ENCODE data around the gene SLC6A17. TPM values are rescaled to one million over a fixed set of nuclear protein-coding genes. Genes with fewer than 3 reads are reported as not detected.

The SLC6A17 gene
- total RNA-seq, 1 donor from 2014 or later: 46.1 TPM

GRCh38 chr1:110186558-110186957 is 36.3 kb downstream of the SLC6A17 start:
- H3K4me1 Mint-ChIP-seq (ENCODE audit: unreplicated experiment): peaks cover 13% of the 10 kb centered on the region

GRCh38 chr1:110187139-110187890 is 37.0 kb downstream of the SLC6A17 start:
- Mint-ChIP-seq H3K27me3 (ENCODE audit: unreplicated experiment) (peaks cover 6% of the 10 kb centered on the region), H3K9me3 (ENCODE audit: unreplicated experiment) (no peaks in the 10 kb centered on the region), H3K4me1 (ENCODE audit: unreplicated experiment) (peaks cover 13% of the 10 kb centered on the region), H3K36me3 (ENCODE audit: low read depth, unreplicated experiment) (peaks cover 25% of the 10 kb centered on the region), H3K27ac (ENCODE audit: unreplicated experiment) (no peak overlapping the region), H3K4me3 (ENCODE audit: unreplicated experiment) (no peak overlapping the region)
- DNase-seq (ENCODE audit: low spot score): no peak
- TF ChIP-seq, protein P1, sequence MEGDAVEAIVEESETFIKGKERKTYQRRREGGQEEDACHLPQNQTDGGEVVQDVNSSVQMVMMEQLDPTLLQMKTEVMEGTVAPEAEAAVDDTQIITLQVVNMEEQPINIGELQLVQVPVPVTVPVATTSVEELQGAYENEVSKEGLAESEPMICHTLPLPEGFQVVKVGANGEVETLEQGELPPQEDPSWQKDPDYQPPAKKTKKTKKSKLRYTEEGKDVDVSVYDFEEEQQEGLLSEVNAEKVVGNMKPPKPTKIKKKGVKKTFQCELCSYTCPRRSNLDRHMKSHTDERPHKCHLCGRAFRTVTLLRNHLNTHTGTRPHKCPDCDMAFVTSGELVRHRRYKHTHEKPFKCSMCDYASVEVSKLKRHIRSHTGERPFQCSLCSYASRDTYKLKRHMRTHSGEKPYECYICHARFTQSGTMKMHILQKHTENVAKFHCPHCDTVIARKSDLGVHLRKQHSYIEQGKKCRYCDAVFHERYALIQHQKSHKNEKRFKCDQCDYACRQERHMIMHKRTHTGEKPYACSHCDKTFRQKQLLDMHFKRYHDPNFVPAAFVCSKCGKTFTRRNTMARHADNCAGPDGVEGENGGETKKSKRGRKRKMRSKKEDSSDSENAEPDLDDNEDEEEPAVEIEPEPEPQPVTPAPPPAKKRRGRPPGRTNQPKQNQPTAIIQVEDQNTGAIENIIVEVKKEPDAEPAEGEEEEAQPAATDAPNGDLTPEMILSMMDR (IDR thresholded peaks at IDR 0.05; ENCODE audit: unreplicated experiment): no peak

More at GRCh38 chr1:110186558-110186957, 36.3 kb downstream of the SLC6A17 start:
- H3K27ac Mint-ChIP-seq (ENCODE audit: unreplicated experiment): no peak overlapping the region
- peaks cover 22% of the 10 kb centered on the region for H3K36me3 Mint-ChIP-seq (ENCODE audit: low read depth, unreplicated experiment)
- TF ChIP-seq, protein P1 (IDR thresholded peaks at IDR 0.05; ENCODE audit: unreplicated experiment): no peak
- no peaks in the 10 kb centered on the region for H3K9me3 Mint-ChIP-seq (ENCODE audit: unreplicated experiment)
- H3K4me3 Mint-ChIP-seq (ENCODE audit: unreplicated experiment): no peak overlapping the region
- DNase-seq (ENCODE audit: low spot score): no peak
- H3K27me3 Mint-ChIP-seq (ENCODE audit: unreplicated experiment): peaks cover 6% of the 10 kb centered on the region

DNA sequence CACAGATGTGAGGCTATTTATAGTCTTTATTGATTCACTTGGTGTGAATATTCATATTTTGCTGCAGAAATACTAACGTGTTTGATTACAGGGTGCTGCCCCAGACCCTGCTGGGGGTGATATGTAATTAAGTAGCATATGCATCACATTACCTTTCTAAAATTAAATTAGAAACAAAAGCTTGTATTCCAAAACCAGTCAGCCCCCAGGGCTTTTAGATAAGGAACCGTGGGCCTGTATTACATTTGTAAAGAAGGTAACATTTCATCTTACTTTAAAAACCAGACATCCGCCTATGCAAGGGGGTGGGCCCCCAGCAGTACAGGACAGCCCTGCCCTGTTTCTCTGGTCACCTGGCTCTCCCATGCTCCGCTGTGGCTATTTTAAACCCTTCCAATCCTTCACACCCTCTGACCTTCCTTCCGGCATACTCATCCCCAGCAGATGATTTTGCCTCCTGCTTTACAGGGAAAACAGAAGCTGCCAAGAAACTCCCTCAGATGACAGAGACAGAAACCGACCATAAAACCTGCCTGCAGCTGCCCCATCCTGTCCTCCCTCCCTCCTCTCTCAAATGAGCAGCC is 37.8 kb downstream of the SLC6A17 start:
- TF ChIP-seq, protein P1 (IDR thresholded peaks at IDR 0.05; ENCODE audit: unreplicated experiment): no peak
- H3K27ac Mint-ChIP-seq (ENCODE audit: unreplicated experiment): no peak overlapping the region
- no peak for DNase-seq (ENCODE audit: low spot score)
- H3K36me3 Mint-ChIP-seq (ENCODE audit: low read depth, unreplicated experiment): peaks cover 33% of the 10 kb centered on the region
- H3K4me1 Mint-ChIP-seq (ENCODE audit: unreplicated experiment): peaks cover 13% of the 10 kb centered on the region
- no peak overlapping the region for H3K4me3 Mint-ChIP-seq (ENCODE audit: unreplicated experiment)
- H3K27me3 Mint-ChIP-seq (ENCODE audit: unreplicated experiment): peaks cover 6% of the 10 kb centered on the region
- no peaks in the 10 kb centered on the region for H3K9me3 Mint-ChIP-seq (ENCODE audit: unreplicated experiment)

DNA sequence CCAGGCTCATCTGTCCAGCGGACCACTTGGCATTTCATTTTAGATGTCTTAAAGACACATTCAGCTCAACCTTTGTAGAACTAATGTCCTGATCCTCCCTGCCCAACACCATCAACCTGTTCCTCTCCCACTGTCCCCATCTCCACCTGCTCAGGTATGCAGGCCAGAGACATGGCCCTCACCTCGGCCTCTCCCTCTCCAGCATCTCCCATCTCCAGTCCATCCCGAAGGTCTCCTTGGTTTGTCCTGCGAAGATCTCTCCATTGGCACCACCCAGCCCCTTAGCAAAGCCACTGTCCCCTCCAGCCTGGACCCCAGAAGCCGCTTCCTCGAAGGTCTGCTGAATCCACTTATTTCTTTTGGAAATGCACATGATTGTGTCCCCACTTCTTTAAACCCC is 38.9 kb downstream of the SLC6A17 start:
- peaks cover 13% of the 10 kb centered on the region for H3K4me1 Mint-ChIP-seq (ENCODE audit: unreplicated experiment)
- H3K27ac Mint-ChIP-seq (ENCODE audit: unreplicated experiment): no peak overlapping the region
- H3K4me3 Mint-ChIP-seq (ENCODE audit: unreplicated experiment): peak overlapping the region; percentile 8
- peaks cover 41% of the 10 kb centered on the region for H3K36me3 Mint-ChIP-seq (ENCODE audit: low read depth, unreplicated experiment)
- H3K9me3 Mint-ChIP-seq (ENCODE audit: unreplicated experiment): no peaks in the 10 kb centered on the region
- no peak for DNase-seq (ENCODE audit: low spot score)
- peaks cover 5% of the 10 kb centered on the region for H3K27me3 Mint-ChIP-seq (ENCODE audit: unreplicated experiment)
- TF ChIP-seq, protein P1 (IDR thresholded peaks at IDR 0.05; ENCODE audit: unreplicated experiment): no peak

Data from endothelial cell (in vitro differentiated cells).